Effector memory CD8-positive, alpha-beta T cell (primary cell): Measurements from ENCODE around the gene TBXAS1.
A peak's percentile ranks its signal among the peaks of the same experiment; 100 is the strongest.
"Not testable (repeated sequence)": the region's sequence is repeated elsewhere in the genome, so short reads cannot be mapped to it uniquely, and the experiment has no call there.

Experiments
- ATAC-seq: fragments of 150-1000 bp; cut with Tn5 transposase; replicated peaks from 2 replicates; pipeline ENCODE4 v1.10.0; 2021; ENCODE audit warnings: mild to moderate bottlenecking, moderate library complexity
- DNase-seq, 3 experiments: peaks; one replicate each; pipeline ENCODE4 v3.0.0; 2021
- H3K27ac Mint-ChIP-seq, 2 donors: one replicate each; pipeline ENCODE4 v1.8.0; 2022; ENCODE audit warnings: mild to moderate bottlenecking in 2 of 2, mixed read lengths in 2 of 2, moderate library complexity in 2 of 2
- H3K27me3 Mint-ChIP-seq, 2 donors: one replicate each; pipeline ENCODE4 v1.8.0; 2022; ENCODE audit warnings: mixed read lengths in 2 of 2
- H3K36me3 Mint-ChIP-seq: one replicate; pipeline ENCODE4 v1.8.0; 2022; ENCODE audit warnings: mild to moderate bottlenecking, moderate library complexity, mixed read lengths; ENCODE audit not compliant: insufficient read depth
- H3K4me1 Mint-ChIP-seq, 2 donors: one replicate each; pipeline ENCODE4 v1.8.0; 2022; ENCODE audit warnings: low read depth in 2 of 2, mixed read lengths in 2 of 2
- H3K4me3 Mint-ChIP-seq, 2 donors: one replicate each; pipeline ENCODE4 v1.8.0; 2022; ENCODE audit warnings: mild to moderate bottlenecking in 2 of 2, mixed read lengths in 2 of 2, moderate library complexity in 2 of 2
- H3K9me3 Mint-ChIP-seq, 2 donors: one replicate each; pipeline ENCODE4 v1.8.0; 2022; ENCODE audit warnings: mixed read lengths in 2 of 2

TBXAS1 gene

GRCh38 chr7:139902436-139903102 lies 73.5 kb downstream of the TBXAS1 start:
- no peak for ATAC-seq
- Mint-ChIP-seq H3K36me3 (no peaks in the 10 kb centered on the region), H3K27me3 (peaks cover 0 to 24% of the 10 kb centered on the region in 2 donors), H3K27ac (no peak overlapping the region), H3K4me1 (no peaks in the 10 kb centered on the region), H3K9me3 (peaks cover 0 to 5% of the 10 kb centered on the region in 2 donors), H3K4me3 (no peak overlapping the region)
- no peak for DNase-seq

GRCh38 chr7:139903103-139903477 lies 74.0 kb downstream of the TBXAS1 start:
- H3K27me3 Mint-ChIP-seq: peaks cover 0 to 24% of the 10 kb centered on the region in 2 donors
- H3K4me1 Mint-ChIP-seq, H3K27ac Mint-ChIP-seq, DNase-seq, H3K36me3 Mint-ChIP-seq, H3K9me3 Mint-ChIP-seq, H3K4me3 Mint-ChIP-seq, ATAC-seq: not testable (repeated sequence)

GRCh38 chr7:139906879-139907278 lies 77.8 kb downstream of the TBXAS1 start:
- Mint-ChIP-seq H3K27ac (no peak overlapping the region), H3K4me1 (no peaks in the 10 kb centered on the region), H3K4me3 (no peak overlapping the region), H3K27me3 (peaks cover 0 to 36% of the 10 kb centered on the region in 2 donors), H3K36me3 (no peaks in the 10 kb centered on the region), H3K9me3 (peaks cover 0 to 5% of the 10 kb centered on the region in 2 donors)
- ATAC-seq (no peak), DNase-seq (no peak)

GRCh38 chr7:139908792-139909191 lies 79.7 kb downstream of the TBXAS1 start:
- Mint-ChIP-seq H3K9me3 (no peaks in the 10 kb centered on the region), H3K27ac (no peak overlapping the region), H3K27me3 (peaks cover 14 to 36% of the 10 kb centered on the region in 2 donors)

GRCh38 chr7:139909379-139910050 lies 80.5 kb downstream of the TBXAS1 start:
- Mint-ChIP-seq H3K9me3 (no peaks in the 10 kb centered on the region), H3K36me3 (peaks cover 4% of the 10 kb centered on the region), H3K27ac (no peak overlapping the region), H3K27me3 (peaks cover 21 to 29% of the 10 kb centered on the region in 2 donors), H3K4me1 (no peaks in the 10 kb centered on the region), H3K4me3 (no peak overlapping the region)
- no peak for DNase-seq
- ATAC-seq: no peak

More at GRCh38 chr7:139908792-139909191, 79.7 kb downstream of the TBXAS1 start:
- peaks cover 4% of the 10 kb centered on the region for H3K36me3 Mint-ChIP-seq
- DNase-seq: no peak
- no peaks in the 10 kb centered on the region for H3K4me1 Mint-ChIP-seq
- no peak overlapping the region for H3K4me3 Mint-ChIP-seq
- no peak for ATAC-seq

- DNase-seq: no peak
- H3K27ac Mint-ChIP-seq: peak overlapping the region in 1 of 2 donors; percentile 28
- no peaks in the 10 kb centered on the region for H3K9me3 Mint-ChIP-seq
- H3K36me3 Mint-ChIP-seq: peaks cover 7% of the 10 kb centered on the region
- peaks cover 11 to 26% of the 10 kb centered on the region in 2 donors for H3K27me3 Mint-ChIP-seq
- peaks cover 12 to 15% of the 10 kb centered on the region in 2 donors for H3K4me1 Mint-ChIP-seq
- ATAC-seq: no peak
- H3K4me3 Mint-ChIP-seq: no peak overlapping the region
Measured at GRCh38 chr7:139913021-139913844, 84.2 kb downstream of the TBXAS1 start.

- H3K9me3 Mint-ChIP-seq: no peaks in the 10 kb centered on the region
- H3K36me3 Mint-ChIP-seq: peaks cover 7% of the 10 kb centered on the region
- no peak overlapping the region for H3K4me3 Mint-ChIP-seq
- no peak for ATAC-seq
- H3K4me1 Mint-ChIP-seq: peaks cover 12 to 15% of the 10 kb centered on the region in 2 donors
- DNase-seq: no peak
- H3K27me3 Mint-ChIP-seq: peaks cover 9 to 26% of the 10 kb centered on the region in 2 donors
- H3K27ac Mint-ChIP-seq: peak overlapping the region in 1 of 2 donors; percentile 28
Measured at GRCh38 chr7:139913845-139914135, 84.7 kb downstream of the TBXAS1 start.

- Mint-ChIP-seq H3K4me1 (peaks cover 12 to 15% of the 10 kb centered on the region in 2 donors), H3K9me3 (no peaks in the 10 kb centered on the region), H3K27ac (no peak overlapping the region), H3K27me3 (peaks cover 8 to 26% of the 10 kb centered on the region in 2 donors), H3K36me3 (peaks cover 7% of the 10 kb centered on the region), H3K4me3 (no peak overlapping the region)
- ATAC-seq (no peak), DNase-seq (no peak)
Measured at GRCh38 chr7:139914306-139915267, 85.5 kb downstream of the TBXAS1 start.

- peaks cover 7% of the 10 kb centered on the region for H3K36me3 Mint-ChIP-seq
- H3K4me3 Mint-ChIP-seq: no peak overlapping the region
- no peaks in the 10 kb centered on the region for H3K9me3 Mint-ChIP-seq
- ATAC-seq (no peak), DNase-seq (no peak)
- H3K27me3 Mint-ChIP-seq: peaks cover 8 to 26% of the 10 kb centered on the region in 2 donors
- H3K4me1 Mint-ChIP-seq: peaks cover 12 to 15% of the 10 kb centered on the region in 2 donors
- H3K27ac Mint-ChIP-seq: no peak overlapping the region
Measured at GRCh38 chr7:139915268-139915863, 86.3 kb downstream of the TBXAS1 start.

GRCh38 chr7:139915864-139916716 lies 87.0 kb downstream of the TBXAS1 start:
- DNase-seq: peak; percentile 17 to 21 (median 19)
- Mint-ChIP-seq H3K4me3 (peak overlapping the region in 1 of 2 donors; percentile 36), H3K4me1 (peaks cover 12 to 15% of the 10 kb centered on the region in 2 donors), H3K27me3 (peaks cover 6 to 26% of the 10 kb centered on the region in 2 donors), H3K9me3 (no peaks in the 10 kb centered on the region), H3K27ac (peak overlapping the region; percentile 33 to 60), H3K36me3 (peaks cover 7% of the 10 kb centered on the region)
- peak; percentile 98 for ATAC-seq

- ATAC-seq: no peak
- no peak for DNase-seq
- peak overlapping the region in 1 of 2 donors; percentile 36 for H3K4me3 Mint-ChIP-seq
- H3K27me3 Mint-ChIP-seq: peaks cover 0 to 26% of the 10 kb centered on the region in 2 donors
- H3K36me3 Mint-ChIP-seq: peaks cover 7% of the 10 kb centered on the region
- peak overlapping the region; percentile 33 to 60 for H3K27ac Mint-ChIP-seq
- H3K9me3 Mint-ChIP-seq: no peaks in the 10 kb centered on the region
- H3K4me1 Mint-ChIP-seq: peaks cover 12 to 15% of the 10 kb centered on the region in 2 donors
Measured at GRCh38 chr7:139916717-139917395, 87.8 kb downstream of the TBXAS1 start.
